Ovary (tissue), 9 donors: Measurements from ENCODE around the gene PMEPA1. TPM values are rescaled to one million over a fixed set of nuclear protein-coding genes. Genes with fewer than 3 reads are reported as not detected.

ENCODE experiments used
- DNase-seq, 5 donors: peaks; one replicate each; pipeline ENCODE4 v3.0.0-alpha.2; 2019 to 2020
- H3K27ac ChIP-seq, 2 donors: fragments of 200-600 bp; one replicate each; pipeline versions ENCODE4 v1.5.1 to v1.8.0; 2019 to 2022
- H3K27me3 ChIP-seq: fragments of 200-600 bp; one replicate; pipeline ENCODE4 v1.8.0; 2022
- H3K36me3 ChIP-seq: fragments of 200-600 bp; sonication (generic); one replicate; pipeline ENCODE4 v1.5.1; 2019
- H3K4me1 ChIP-seq: one replicate; pipeline ENCODE4 v1.8.1; 2013; ENCODE audit warnings: mild to moderate bottlenecking, moderate library complexity; ENCODE audit not compliant: insufficient read depth
- H3K4me3 ChIP-seq: fragments of 200-600 bp; sonication (generic); one replicate; pipeline ENCODE4 v1.5.1; 2017
- H3K9me3 ChIP-seq, 2 donors: fragments of 200-600 bp in 1 of 2; sonication (generic) in 1 of 2; one replicate each; pipeline versions ENCODE4 v1.5.1 to v1.8.1; 2013 to 2019; ENCODE audit warnings: mild to moderate bottlenecking in 1 of 2, moderate library complexity in 1 of 2
- CTCF ChIP-seq, 3 donors: fragments of 450-650 bp in 2 of 3; fragments of 200-600 bp in 1 of 3; IDR thresholded peaks; one replicate each; pipeline versions ENCODE4 v1.5.1 to v1.8.0; 2016 to 2022; ENCODE audit warnings: antibody characterized with exemption in 3 of 3, mild to moderate bottlenecking in 1 of 3
- EP300 ChIP-seq: sonication (generic); formaldehyde crosslinking; IDR thresholded peaks from one replicate; pipeline ENCODE4 v1.6.1; 2017; ENCODE audit warnings: antibody characterized with exemption
- POLR2A ChIP-seq: fragments of 450-650 bp; IDR thresholded peaks from one replicate; pipeline ENCODE4 v1.6.1; 2017; ENCODE audit warnings: antibody characterized with exemption, mild to moderate bottlenecking, moderate library complexity
- WGBS, 3 donors: extraction: QIAGEN DNeasy Blood & Tissue Kit in 1 of 3; methylation state at CpG; one replicate each; pipeline versions ENCODE4 v1.1.5 to v1.1.7; 2013 to 2017; 5-methylcytosine and 5-hydroxymethylcytosine counted together
- intact Hi-C, 4 donors: fragments of 100-400 bp; cut with DNase I; formaldehyde crosslinking; loops; one replicate each; pipeline versions ENCODE4 v1.11.0 to v1.15.1; 2022 to 2023
- polyA plus RNA-seq, 2 donors: library from polyadenylated mRNA; stranded (reverse); fragments of 200-250 nt in 1 of 2; fragments of 350-450 nt in 1 of 2; fragmentation: Illumina TruSeq in 1 of 2; extraction: RNeasy Lipid Tissue Mini Kit (QIAGEN cat#74804) in 1 of 2; gene quantifications; one replicate each; pipeline ENCODE4 v1.2.3, GENCODE V29; 2013 to 2014
- total RNA-seq, 7 donors: library from RNA; depleted of rRNA in 2 of 7; stranded (reverse); fragments of >200 nt in 2 of 7; fragmentation: NEBNext Ultra II Directional in 3 of 7; extraction: Animal tissue kit (Norgen Biotek cat#: 25700) in 3 of 7; gene quantifications; one replicate each; pipeline versions ENCODE4 v1.1.0 to v1.2.4, GENCODE V29; 2016 to 2023
- donor health status: DM: no; HTN: no; CAD: no; lungs with moderate emphysema.
- donor health status: DM: no; HTN: no; CAD: no.
- donor health status: Bipolar disorder and iron deficiency.
- donor health status: DM: yes; HTN: yes; CAD: no.
- donor health status: DM: no; HTN: no; CAD: no.
- donor health status: DM: yes; HTN: yes; CAD: no.

Gene PMEPA1
- total and polyA plus RNA-seq, 9 donors: 2.7 to 73.4 (median 17.6) TPM

- intact Hi-C loops: loop anchor here in 2 of 4 donors (5.0 to 10.0 kb wide), 2 partner anchors 435 to 532 kb away; no protein-coding TSS in a partner anchor
- no peak overlapping the region for H3K4me3 ChIP-seq
- H3K27ac ChIP-seq: no peak overlapping the region
- peaks cover 3% of the 10 kb centered on the region for H3K4me1 ChIP-seq
- TF ChIP-seq EP300 (no peak), POLR2A (no peak), CTCF (IDR thresholded peaks at IDR 0.05) (no peak)
- H3K36me3 ChIP-seq: no peaks in the 10 kb centered on the region
- no peaks in the 10 kb centered on the region for H3K27me3 ChIP-seq
- 58 to 68% (median 64%) methylated on average over 9 of the region's 9 CpGs for WGBS, 3 donors
- no peaks in the 10 kb centered on the region for H3K9me3 ChIP-seq
- DNase-seq: peak in 1 of 5 donors; percentile 15
These were observed 59.5 kb downstream of the PMEPA1 start for GRCh38 chr20:57650266-57650665.

- no peaks in the 10 kb centered on the region for H3K9me3 ChIP-seq
- WGBS, 3 donors: 91 to 93% (median 92%) methylated on average over 14 of the region's 14 CpGs
These were observed 60.2 kb downstream of the PMEPA1 start for GRCh38 chr20:57649617-57650015.

GRCh38 chr20:57648878-57649616 lies 60.8 kb downstream of the PMEPA1 start:
- Histone ChIP-seq H3K4me3 (no peak overlapping the region), H3K27me3 (no peaks in the 10 kb centered on the region), H3K4me1 (no peaks in the 10 kb centered on the region), H3K27ac (no peak overlapping the region), H3K36me3 (no peaks in the 10 kb centered on the region), H3K9me3 (no peaks in the 10 kb centered on the region)
- intact Hi-C loops: loop anchor here in 1 of 4 donors (2.0 kb wide), 1 partner anchor 534 kb away; no protein-coding TSS in a partner anchor
- TF ChIP-seq POLR2A (no peak), CTCF (IDR thresholded peaks at IDR 0.05) (no peak), EP300 (no peak)
- WGBS, 3 donors: 83 to 85% (median 85%) methylated on average over 15 of the region's 15 CpGs
- DNase-seq: no peak

More at GRCh38 chr20:57649617-57650015, 60.2 kb downstream of the PMEPA1 start:
- Histone ChIP-seq H3K36me3 (no peaks in the 10 kb centered on the region), H3K4me1 (peaks cover 3% of the 10 kb centered on the region), H3K4me3 (no peak overlapping the region), H3K27ac (no peak overlapping the region), H3K27me3 (no peaks in the 10 kb centered on the region)
- DNase-seq: peak in 1 of 5 donors; percentile 16
- intact Hi-C loops: loop anchor here in 3 of 4 donors (2.0 to 10.0 kb wide), 3 partner anchors 435 to 533 kb away; no protein-coding TSS in a partner anchor
- TF ChIP-seq POLR2A (no peak), CTCF (IDR thresholded peaks at IDR 0.05) (no peak), EP300 (no peak)

GRCh38 chr20:57647933-57648785 lies 61.7 kb downstream of the PMEPA1 start:
- peak in 1 of 5 donors; percentile 11 for DNase-seq
- intact Hi-C loops: loop anchor here in 1 of 4 donors (2.0 kb wide), 1 partner anchor 535 kb away; no protein-coding TSS in a partner anchor
- no peaks in the 10 kb centered on the region for H3K36me3 ChIP-seq
- no peaks in the 10 kb centered on the region for H3K9me3 ChIP-seq
- no peak overlapping the region for H3K27ac ChIP-seq
- no peak overlapping the region for H3K4me3 ChIP-seq
- H3K4me1 ChIP-seq: no peaks in the 10 kb centered on the region
- no peaks in the 10 kb centered on the region for H3K27me3 ChIP-seq
- TF ChIP-seq EP300 (no peak), CTCF (IDR thresholded peaks at IDR 0.05) (no peak), POLR2A (no peak)
- WGBS, 3 donors: 48 to 53% (median 49%) methylated on average over 23 of the region's 23 CpGs
